ENCODE data around the gene SAMD4B.

GRCh38 chr19:39299404-39299803 is 42.8 kb upstream of the SAMD4B start:
- TF ChIP-seq, protein P1, sequence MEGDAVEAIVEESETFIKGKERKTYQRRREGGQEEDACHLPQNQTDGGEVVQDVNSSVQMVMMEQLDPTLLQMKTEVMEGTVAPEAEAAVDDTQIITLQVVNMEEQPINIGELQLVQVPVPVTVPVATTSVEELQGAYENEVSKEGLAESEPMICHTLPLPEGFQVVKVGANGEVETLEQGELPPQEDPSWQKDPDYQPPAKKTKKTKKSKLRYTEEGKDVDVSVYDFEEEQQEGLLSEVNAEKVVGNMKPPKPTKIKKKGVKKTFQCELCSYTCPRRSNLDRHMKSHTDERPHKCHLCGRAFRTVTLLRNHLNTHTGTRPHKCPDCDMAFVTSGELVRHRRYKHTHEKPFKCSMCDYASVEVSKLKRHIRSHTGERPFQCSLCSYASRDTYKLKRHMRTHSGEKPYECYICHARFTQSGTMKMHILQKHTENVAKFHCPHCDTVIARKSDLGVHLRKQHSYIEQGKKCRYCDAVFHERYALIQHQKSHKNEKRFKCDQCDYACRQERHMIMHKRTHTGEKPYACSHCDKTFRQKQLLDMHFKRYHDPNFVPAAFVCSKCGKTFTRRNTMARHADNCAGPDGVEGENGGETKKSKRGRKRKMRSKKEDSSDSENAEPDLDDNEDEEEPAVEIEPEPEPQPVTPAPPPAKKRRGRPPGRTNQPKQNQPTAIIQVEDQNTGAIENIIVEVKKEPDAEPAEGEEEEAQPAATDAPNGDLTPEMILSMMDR (IDR thresholded peaks at IDR 0.05; ENCODE audit: low read depth, low read length) = no peak
- no peak for TF ChIP-seq MAX (IDR thresholded peaks at IDR 0.05; ENCODE audit: low read depth, low read length)

Data from NB4 (cell line).